Neuronal stem cell (in vitro differentiated cells): Measurements from ENCODE around the gene FCSK.
"Not testable (repeated sequence)": the region's sequence is repeated elsewhere in the genome, so short reads cannot be mapped to it uniquely, and the experiment has no call there.

Experiments
- DNase-seq: peaks from one replicate; pipeline ENCODE4 v3.0.0-alpha.2; 2013; ENCODE audit warnings: low spot score
- H2AFZ ChIP-seq: one replicate; pipeline ENCODE4 v1.6.1; 2013; ENCODE audit warnings: mild to moderate bottlenecking, low read length, inconsistent platforms
- H2AK5ac ChIP-seq: 2 replicates; pipeline ENCODE4 v1.6.1; 2013; ENCODE audit warnings: low read depth, mild to moderate bottlenecking, inconsistent platforms, low read length, moderate library complexity, mixed read lengths
- H2BK120ac ChIP-seq: 2 replicates; pipeline ENCODE4 v1.6.1; 2013; ENCODE audit warnings: low read depth, mild to moderate bottlenecking, inconsistent platforms, low read length, moderate library complexity, mixed read lengths
- H2BK12ac ChIP-seq: one replicate; pipeline ENCODE4 v1.6.1; 2013; ENCODE audit warnings: low read length, inconsistent platforms
- H2BK15ac ChIP-seq: 2 replicates; pipeline ENCODE4 v1.6.1; 2013; ENCODE audit warnings: mild to moderate bottlenecking, low read length, inconsistent platforms, mixed read lengths
- H2BK5ac ChIP-seq: one replicate; pipeline ENCODE4 v1.6.1; 2013; ENCODE audit warnings: inconsistent platforms, mild to moderate bottlenecking, low read length, moderate library complexity
- H3K14ac ChIP-seq: one replicate; pipeline ENCODE4 v1.6.1; 2013; ENCODE audit warnings: low read length, inconsistent platforms
- H3K18ac ChIP-seq: 2 replicates; pipeline ENCODE4 v1.6.1; 2013; ENCODE audit warnings: low read length, inconsistent platforms
- H3K23ac ChIP-seq: 2 replicates; pipeline ENCODE4 v1.6.1; 2013; ENCODE audit warnings: low read depth, mild to moderate bottlenecking, mixed read lengths, low read length, inconsistent platforms; ENCODE audit not compliant: poor library complexity
- H3K27ac ChIP-seq: replicated peaks from 3 replicates; pipeline ENCODE4 v1.5.1; 2013; ENCODE audit warnings: low read length, inconsistent platforms
- H3K27me3 ChIP-seq, 3 experiments: 2 replicates each; pipeline ENCODE4 v1.6.1; 2013; ENCODE audit warnings: low read length in 3 of 3, mild to moderate bottlenecking in 2 of 3, inconsistent platforms in 1 of 3, low read depth in 1 of 3, mixed read lengths in 1 of 3, moderate library complexity in 1 of 3; ENCODE audit not compliant: control insufficient read depth in 3 of 3, insufficient read depth in 3 of 3
- H3K36me3 ChIP-seq, 2 donors: replicated peaks in 1 of 2; 2 replicates each; pipeline ENCODE4 v1.6.1; 2013; ENCODE audit warnings: low read length in 2 of 2; ENCODE audit not compliant: control insufficient read depth in 2 of 2, insufficient read depth in 2 of 2
- H3K4ac ChIP-seq: 2 replicates; pipeline ENCODE4 v1.6.1; 2013; ENCODE audit warnings: inconsistent platforms, mild to moderate bottlenecking, low read length, moderate library complexity
- H3K4me1 ChIP-seq, 2 donors: 1 replicate in 1 of 2; 2 replicates in 1 of 2; pipeline ENCODE4 v1.6.1; 2013; ENCODE audit warnings: low read length in 2 of 2, low read depth in 1 of 2; ENCODE audit not compliant: control insufficient read depth in 2 of 2, insufficient read depth in 1 of 2
- H3K4me2 ChIP-seq: one replicate; pipeline ENCODE4 v1.6.1; 2013; ENCODE audit warnings: mild to moderate bottlenecking, low read length, inconsistent platforms; ENCODE audit not compliant: insufficient read depth, poor library complexity, severe bottlenecking
- H3K4me3 ChIP-seq, 2 donors: 2 replicates each; pipeline ENCODE4 v1.5.1; 2013; ENCODE audit warnings: low read length in 2 of 2, mild to moderate bottlenecking in 2 of 2, inconsistent platforms in 1 of 2, moderate library complexity in 1 of 2
- H3K79me1 ChIP-seq: one replicate; pipeline ENCODE4 v1.6.1; 2013; ENCODE audit warnings: low read depth, mild to moderate bottlenecking, inconsistent platforms, low read length, moderate library complexity
- H3K9ac ChIP-seq: one replicate; pipeline ENCODE4 v1.6.1; 2013; ENCODE audit warnings: mild to moderate bottlenecking, low read depth, low read length, inconsistent platforms; ENCODE audit not compliant: poor library complexity
- H3K9me3 ChIP-seq, 2 donors: replicated peaks in 1 of 2; 2 replicates each; pipeline versions ENCODE3 to v1.6.1; 2013; ENCODE audit warnings: low read length in 2 of 2, mild to moderate bottlenecking in 2 of 2, inconsistent platforms in 1 of 2, low read depth in 1 of 2, mixed read lengths in 1 of 2, moderate library complexity in 1 of 2; ENCODE audit not compliant: control insufficient read depth in 2 of 2, insufficient read depth in 1 of 2
- H4K8ac ChIP-seq: one replicate; pipeline ENCODE4 v1.6.1; 2013; ENCODE audit warnings: low read depth, mild to moderate bottlenecking, inconsistent platforms, low read length, moderate library complexity
- H4K91ac ChIP-seq: one replicate; pipeline ENCODE4 v1.6.1; 2013; ENCODE audit warnings: low read length, low read depth, mild to moderate bottlenecking, inconsistent platforms; ENCODE audit not compliant: poor library complexity
- WGBS, 2 donors: extraction: QIAGEN DNeasy Blood & Tissue Kit; methylation state at CpG; one replicate each; pipeline ENCODE4 v1.1.7; 2013; ENCODE audit warnings: missing lambda C conversion rate in 2 of 2, mixed read lengths in 1 of 2; ENCODE audit not compliant: insufficient read length in 2 of 2, insufficient replicate concordance in 1 of 2; ENCODE audit errors: extremely low coverage in 2 of 2; 5-methylcytosine and 5-hydroxymethylcytosine counted together

Gene FCSK

DNA sequence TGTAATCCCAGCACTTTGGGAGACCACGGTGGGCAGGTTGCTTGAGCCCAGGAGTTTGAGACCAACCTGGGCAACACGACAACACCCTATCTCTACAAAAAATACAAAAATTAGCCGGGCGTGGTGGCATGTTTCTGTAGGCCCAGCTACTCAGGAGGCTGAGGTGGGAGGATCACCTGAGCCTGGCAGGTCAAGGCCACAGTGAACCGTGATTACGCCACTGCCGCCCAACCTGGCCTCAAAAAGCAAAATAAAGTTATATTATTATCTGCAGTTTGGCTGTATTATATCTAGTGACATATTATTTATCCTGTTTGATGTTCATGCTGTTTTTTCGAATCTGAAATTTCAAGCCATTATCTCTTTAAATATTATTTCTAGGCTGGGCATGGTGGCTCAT, 42.0 kb upstream of the FCSK start:
- no peak overlapping the region for H3K4me2 ChIP-seq
- H2BK120ac ChIP-seq, result no peak overlapping the region
- H3K79me1 ChIP-seq, result no peaks in the 10 kb centered on the region
- DNase-seq, result no peak
- H3K23ac ChIP-seq, result no peak overlapping the region
- no peak overlapping the region for H2BK5ac ChIP-seq
- H3K36me3 ChIP-seq, result peaks cover 5 to 37% of the 10 kb centered on the region in 2 donors
- no peak overlapping the region for H2AFZ ChIP-seq
- no peak overlapping the region for H2BK15ac ChIP-seq
- H3K4me3 ChIP-seq, result no peak overlapping the region
- no CpG with 5 or more reads among the region's 8 CpGs for WGBS, 2 donors
- no peak overlapping the region for H3K27ac ChIP-seq
- H3K4me1 ChIP-seq, result peaks cover 9 to 11% of the 10 kb centered on the region in 2 donors
- H3K27me3 ChIP-seq, result no peaks in the 10 kb centered on the region
- H3K9me3 ChIP-seq, result no peaks in the 10 kb centered on the region
- no peak overlapping the region for H3K14ac ChIP-seq
- H2BK12ac ChIP-seq, result no peak overlapping the region
- no peak overlapping the region for H4K91ac ChIP-seq
- H2AK5ac ChIP-seq, result no peak overlapping the region
- no peak overlapping the region for H3K9ac ChIP-seq
- H3K18ac ChIP-seq, result no peak overlapping the region
- no peak overlapping the region for H4K8ac ChIP-seq
- no peak overlapping the region for H3K4ac ChIP-seq

DNA sequence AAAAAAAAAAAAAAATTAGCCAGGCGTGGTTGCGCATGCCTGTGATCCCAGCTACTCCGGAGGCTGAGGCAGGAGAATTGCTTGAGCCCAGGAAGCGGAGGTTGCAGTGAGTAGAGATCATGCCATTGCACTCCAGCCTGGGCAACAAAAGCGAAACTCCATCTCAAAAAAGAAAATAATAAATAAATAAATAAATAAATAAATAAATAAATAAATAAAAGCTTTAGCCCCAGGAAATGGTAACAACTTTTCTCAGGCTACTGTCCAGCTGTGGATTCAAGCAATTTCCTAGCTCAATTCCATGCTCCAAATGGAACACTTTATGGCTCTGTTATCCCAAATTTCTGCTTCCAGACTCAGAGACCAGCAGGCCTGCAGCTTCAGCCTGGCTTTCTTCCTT, 40.8 kb upstream of the FCSK start:
- H3K27ac ChIP-seq, H3K9ac ChIP-seq, H3K18ac ChIP-seq, H3K9me3 ChIP-seq, H3K4ac ChIP-seq, H3K4me2 ChIP-seq, DNase-seq, H3K23ac ChIP-seq, H3K4me3 ChIP-seq, H4K91ac ChIP-seq, H4K8ac ChIP-seq, H3K27me3 ChIP-seq, H3K4me1 ChIP-seq, H2BK120ac ChIP-seq, H2AK5ac ChIP-seq, H2BK12ac ChIP-seq, H3K14ac ChIP-seq, H2BK5ac ChIP-seq, H3K79me1 ChIP-seq, H2BK15ac ChIP-seq, H2AFZ ChIP-seq: not testable (repeated sequence)
- H3K36me3 ChIP-seq, result peaks cover 5 to 42% of the 10 kb centered on the region in 2 donors
- WGBS, 2 donors, result no CpG with 5 or more reads among the region's 5 CpGs

DNA sequence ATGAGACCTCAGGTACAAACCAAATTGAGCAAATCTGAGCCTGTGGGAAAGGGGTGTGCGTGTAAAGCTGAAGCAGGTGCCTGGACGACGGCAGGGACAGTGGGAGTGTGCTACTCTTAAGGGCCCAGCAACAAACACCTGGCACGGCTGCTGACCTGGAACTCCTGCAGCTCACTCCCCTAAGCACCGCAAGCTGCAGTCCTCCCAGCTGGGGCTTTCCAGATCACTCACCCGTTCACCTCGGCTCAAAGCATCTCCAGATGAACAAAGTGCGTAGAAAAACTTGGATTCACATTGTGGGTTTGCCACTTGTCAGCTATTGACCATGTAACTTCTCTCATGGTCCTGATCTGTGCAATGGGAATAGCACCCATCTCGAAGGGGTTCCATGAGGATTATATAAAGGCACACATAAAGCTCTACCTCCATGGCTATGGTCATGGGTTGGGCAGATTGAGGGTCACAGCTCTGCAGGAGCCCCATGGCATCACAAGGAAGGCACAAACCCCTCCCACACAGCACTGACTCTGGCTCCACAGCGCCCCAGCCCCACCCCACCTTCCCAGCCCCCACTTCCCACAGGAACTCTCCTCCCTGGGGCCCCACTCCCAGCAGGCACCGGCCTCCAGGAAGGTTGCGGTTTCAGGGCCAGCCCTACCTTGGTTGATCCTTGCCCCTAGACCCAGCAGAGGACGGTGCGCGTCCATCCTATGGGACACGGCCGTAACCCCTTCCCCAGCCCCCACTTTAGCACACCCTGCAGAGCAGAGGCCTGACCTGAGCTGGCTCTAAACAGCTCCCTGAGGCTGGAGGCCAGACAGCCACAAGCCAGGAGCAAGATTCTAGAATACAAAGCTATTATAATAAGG, 37.4 kb upstream of the FCSK start:
- Histone ChIP-seq H3K36me3 (peaks cover 0 to 35% of the 10 kb centered on the region in 2 donors), H3K9ac (no peak overlapping the region), H3K27me3 (no peaks in the 10 kb centered on the region), H2AK5ac (no peak overlapping the region), H3K4me1 (peaks cover 5 to 8% of the 10 kb centered on the region in 2 donors), H3K14ac (no peak overlapping the region), H3K18ac (no peak overlapping the region), H3K4me3 (no peak overlapping the region), H3K9me3 (no peaks in the 10 kb centered on the region), H3K79me1 (peaks cover 2% of the 10 kb centered on the region), H2BK120ac (no peak overlapping the region), H2AFZ (no peak overlapping the region), H2BK12ac (no peak overlapping the region), H3K4me2 (no peak overlapping the region), H2BK5ac (no peak overlapping the region), H3K27ac (no peak overlapping the region), H4K91ac (no peak overlapping the region), H4K8ac (no peak overlapping the region), H3K4ac (no peak overlapping the region), H3K23ac (no peak overlapping the region), H2BK15ac (no peak overlapping the region)
- DNase-seq, result no peak
- WGBS, 2 donors, result no CpG with 5 or more reads among the region's 17 CpGs

- Histone ChIP-seq H3K79me1 (peaks cover 3% of the 10 kb centered on the region), H3K36me3 (peaks cover 0 to 35% of the 10 kb centered on the region in 2 donors), H3K18ac (no peak overlapping the region), H4K91ac (no peak overlapping the region), H3K4me2 (no peak overlapping the region), H2BK12ac (no peak overlapping the region), H3K9me3 (no peaks in the 10 kb centered on the region), H3K4me1 (peaks cover 5 to 8% of the 10 kb centered on the region in 2 donors), H4K8ac (no peak overlapping the region), H3K4me3 (no peak overlapping the region), H2BK5ac (no peak overlapping the region), H3K27me3 (no peaks in the 10 kb centered on the region), H3K9ac (no peak overlapping the region), H2AFZ (no peak overlapping the region), H3K27ac (no peak overlapping the region), H3K4ac (no peak overlapping the region), H2BK15ac (no peak overlapping the region), H3K14ac (no peak overlapping the region), H3K23ac (no peak overlapping the region), H2BK120ac (no peak overlapping the region), H2AK5ac (no peak overlapping the region)
- no peak for DNase-seq
- WGBS, 2 donors, result no CpG with 5 or more reads among the region's 7 CpGs
These were observed 36.7 kb upstream of the FCSK start for GRCh38 chr16:70417661-70418060.
